Body of pancreas (tissue), 4 donors: ENCODE data around the gene SNTG2. TPM values are rescaled to one million over a fixed set of nuclear protein-coding genes. Genes with fewer than 3 reads are reported as not detected.

Source experiments
- ATAC-seq: fragments of 150-250 bp; one replicate; pipeline ENCODE4 v1.9.1; 2016
- DNase-seq, 4 donors: peaks; one replicate each; pipeline ENCODE4 v3.0.0-alpha.2; 2019
- H3K27ac ChIP-seq, 4 donors: fragments of 200-600 bp; sonication (generic); 1 replicate in 3 of 4; 2 replicates in 1 of 4; pipeline versions ENCODE4 v1.5.1 to v1.6.1; 2016 to 2019; ENCODE audit warnings: mild to moderate bottlenecking in 1 of 4, mixed read lengths in 1 of 4, moderate library complexity in 1 of 4
- H3K27me3 ChIP-seq, 2 donors: fragments of 200-600 bp; sonication (generic); one replicate each; pipeline ENCODE4 v1.6.0; 2016; ENCODE audit warnings: mild to moderate bottlenecking in 1 of 2
- H3K36me3 ChIP-seq, 2 donors: fragments of 200-600 bp; sonication (generic); replicated peaks in 1 of 2; 2 replicates each; pipeline ENCODE4 v1.5.1; 2016; ENCODE audit warnings: low read depth in 2 of 2; ENCODE audit not compliant: insufficient read depth in 1 of 2
- H3K4me1 ChIP-seq: fragments of 200-600 bp; sonication (generic); one replicate; pipeline ENCODE4 v1.6.0; 2016
- H3K4me3 ChIP-seq, 2 donors: fragments of 200-600 bp; sonication (generic); 1 replicate in 1 of 2; 2 replicates in 1 of 2; pipeline ENCODE4 v1.5.1; 2016 to 2019
- H3K9me3 ChIP-seq, 3 donors: fragments of 200-600 bp; sonication (generic); 1 replicate in 2 of 3; 2 replicates in 1 of 3; pipeline ENCODE4 v1.5.1; 2016
- CTCF ChIP-seq, 7 experiments: fragments of 450-650 bp in 4 of 7; fragments of 200-600 bp in 3 of 7; sonication (generic) in 3 of 7; IDR thresholded peaks; one replicate each; pipeline ENCODE4 v1.5.1; 2016 to 2019; ENCODE audit warnings: antibody characterized with exemption in 7 of 7
- POLR2A ChIP-seq, 3 donors: fragments of 450-650 bp; IDR thresholded peaks; one replicate each; pipeline ENCODE4 v1.6.1; 2016; ENCODE audit warnings: antibody characterized with exemption in 3 of 3, mild to moderate bottlenecking in 2 of 3
- WGBS, 2 donors: methylation state at CpG; one replicate each; pipeline ENCODE4 v1.1.5; 2017; 5-methylcytosine and 5-hydroxymethylcytosine counted together
- intact Hi-C: fragments of 100-400 bp; cut with DNase I; formaldehyde crosslinking; loops from one replicate; pipeline ENCODE4 v1.15.1; 2023
- total RNA-seq, 2 donors: library from RNA; depleted of rRNA; stranded (reverse); fragments of >200 nt; gene quantifications; one replicate each; pipeline ENCODE4 v1.1.0, GENCODE V29; 2016

Gene SNTG2
- total RNA-seq, 2 donors from 2014 or later, result 11.9 to 18.7 TPM

- 85 to 87% methylated on average over 5 of the region's 5 CpGs for WGBS, 2 donors
- Histone ChIP-seq H3K27me3 (no peaks in the 10 kb centered on the region), H3K4me1 (peaks cover 11% of the 10 kb centered on the region), H3K27ac (no peak overlapping the region), H3K4me3 (no peak overlapping the region), H3K9me3 (no peaks in the 10 kb centered on the region), H3K36me3 (no peaks in the 10 kb centered on the region)
- DNase-seq (no peak), ATAC-seq (no peak)
- intact Hi-C loops, result no loop called here
- TF ChIP-seq CTCF (IDR thresholded peaks at IDR 0.05) (no peak), POLR2A (IDR thresholded peaks at IDR 0.05) (no peak)
Observed at GRCh38 chr2:1301056-1301455, 350.4 kb downstream of the SNTG2 start.

- intact Hi-C loops, result no loop called here
Observed at GRCh38 chr2:1305342-1306013, 354.8 kb downstream of the SNTG2 start.

GRCh38 chr2:1306014-1306686 is 355.5 kb downstream of the SNTG2 start:
- no peaks in the 10 kb centered on the region for H3K27me3 ChIP-seq
- TF ChIP-seq POLR2A (IDR thresholded peaks at IDR 0.05), result no peak
- no peak for TF ChIP-seq CTCF (IDR thresholded peaks at IDR 0.05)
- no peaks in the 10 kb centered on the region for H3K9me3 ChIP-seq
- H3K4me3 ChIP-seq, result no peak overlapping the region
- H3K4me1 ChIP-seq, result peaks cover 14% of the 10 kb centered on the region
- H3K36me3 ChIP-seq, result no peaks in the 10 kb centered on the region
- peak overlapping the region in 1 of 4 donors; percentile 9 for H3K27ac ChIP-seq
- intact Hi-C loops, result no loop called here
- ATAC-seq, result no peak
- 67 to 81% methylated on average over 9 to 11 of the region's 13 CpGs for WGBS, 2 donors
- no peak for DNase-seq

More at GRCh38 chr2:1305342-1306013, 354.8 kb downstream of the SNTG2 start:
- H3K36me3 ChIP-seq, result no peaks in the 10 kb centered on the region
- H3K27me3 ChIP-seq, result no peaks in the 10 kb centered on the region
- H3K4me3 ChIP-seq, result no peak overlapping the region
- ATAC-seq, result no peak
- no peaks in the 10 kb centered on the region for H3K9me3 ChIP-seq
- DNase-seq, result no peak
- H3K4me1 ChIP-seq, result peaks cover 14% of the 10 kb centered on the region
- H3K27ac ChIP-seq, result peak overlapping the region in 1 of 4 donors; percentile 9
- 38 to 40% methylated on average over 4 of the region's 4 CpGs for WGBS, 2 donors
- TF ChIP-seq POLR2A (IDR thresholded peaks at IDR 0.05), result no peak
- no peak for TF ChIP-seq CTCF (IDR thresholded peaks at IDR 0.05)

- H3K9me3 ChIP-seq, result no peaks in the 10 kb centered on the region
- H3K36me3 ChIP-seq, result no peaks in the 10 kb centered on the region
- no peak overlapping the region for H3K4me3 ChIP-seq
- DNase-seq (no peak), ATAC-seq (no peak)
- H3K4me1 ChIP-seq, result peaks cover 14% of the 10 kb centered on the region
- TF ChIP-seq POLR2A (IDR thresholded peaks at IDR 0.05) (no peak), CTCF (IDR thresholded peaks at IDR 0.05) (no peak)
- intact Hi-C loops, result no loop called here
- H3K27me3 ChIP-seq, result no peaks in the 10 kb centered on the region
- no peak overlapping the region for H3K27ac ChIP-seq
- 87 to 90% methylated on average over 15 to 17 of the region's 17 CpGs for WGBS, 2 donors
Observed at GRCh38 chr2:1306687-1307516, 356.3 kb downstream of the SNTG2 start.
